Liver (tissue), 9 donors: Measurements from ENCODE around the gene SLC47A2. TPM values are rescaled to one million over a fixed set of nuclear protein-coding genes. Genes with fewer than 3 reads are reported as not detected.

Experiments
- DNase-seq: peaks from one replicate; pipeline ENCODE4 v3.0.0-alpha.2; 2017; ENCODE audit warnings: low spot score
- H3K27ac ChIP-seq, 2 donors: one replicate each; pipeline ENCODE4 v1.7.0; 2013; ENCODE audit warnings: inconsistent platforms in 2 of 2, low read length in 2 of 2, control low read depth in 1 of 2, low read depth in 1 of 2, mild to moderate bottlenecking in 1 of 2
- H3K27me3 ChIP-seq, 4 donors: one replicate each; pipeline versions ENCODE4 v1.6.1 to v1.7.0; 2013; ENCODE audit warnings: low read length in 3 of 4, inconsistent platforms in 1 of 4, mild to moderate bottlenecking in 1 of 4, moderate library complexity in 1 of 4; ENCODE audit not compliant: control insufficient read depth in 4 of 4, insufficient read depth in 4 of 4
- H3K36me3 ChIP-seq, 4 donors: one replicate each; pipeline versions ENCODE4 v1.6.1 to v1.7.0; 2013; ENCODE audit warnings: low read length in 3 of 4, mild to moderate bottlenecking in 3 of 4, low read depth in 1 of 4, moderate library complexity in 1 of 4; ENCODE audit not compliant: control insufficient read depth in 4 of 4, insufficient read depth in 3 of 4
- H3K4me1 ChIP-seq, 4 donors: one replicate each; pipeline versions ENCODE4 v1.6.1 to v1.7.0; 2013; ENCODE audit warnings: low read length in 3 of 4, mild to moderate bottlenecking in 3 of 4, moderate library complexity in 1 of 4; ENCODE audit not compliant: control insufficient read depth in 4 of 4, insufficient read depth in 4 of 4
- H3K4me3 ChIP-seq, 3 donors: one replicate each; pipeline versions ENCODE4 v1.6.1 to v1.7.0; 2013; ENCODE audit warnings: low read length in 3 of 3, control low read depth in 1 of 3, low read depth in 1 of 3, mild to moderate bottlenecking in 1 of 3
- H3K9ac ChIP-seq, 2 donors: one replicate each; pipeline ENCODE4 v1.7.0; 2013; ENCODE audit warnings: low read length in 2 of 2, mild to moderate bottlenecking in 2 of 2, moderate library complexity in 2 of 2, control low read depth in 1 of 2, low read depth in 1 of 2
- H3K9me3 ChIP-seq, 4 donors: one replicate each; pipeline versions ENCODE4 v1.6.1 to v1.7.0; 2013; ENCODE audit warnings: low read length in 3 of 4; ENCODE audit not compliant: control insufficient read depth in 4 of 4
- EGR1 ChIP-seq, 2 donors: IDR thresholded peaks; 2 replicates each; pipeline ENCODE4 v1.6.1; 2016 to 2018; ENCODE audit warnings: antibody characterized with exemption in 2 of 2, low read depth in 2 of 2
- FOXA1 ChIP-seq: IDR thresholded peaks from 2 replicates; pipeline ENCODE4 v1.6.1; 2016; ENCODE audit warnings: antibody characterized with exemption
- FOXA2 ChIP-seq: IDR thresholded peaks from 2 replicates; pipeline ENCODE4 v1.6.1; 2016; ENCODE audit warnings: antibody characterized with exemption
- GABPA ChIP-seq, 2 donors: IDR thresholded peaks in 1 of 2; conservative IDR thresholded peaks in 1 of 2; 2 replicates each; pipeline ENCODE4 v1.6.1; 2016; ENCODE audit warnings: antibody characterized with exemption in 2 of 2, mild to moderate bottlenecking in 1 of 2, moderate library complexity in 1 of 2
- HNF4A ChIP-seq, 2 donors: conservative IDR thresholded peaks; 2 replicates each; pipeline ENCODE4 v1.6.1; 2016; ENCODE audit warnings: antibody characterized with exemption in 2 of 2, mild to moderate bottlenecking in 2 of 2
- HNF4G ChIP-seq: IDR thresholded peaks from 2 replicates; pipeline ENCODE4 v1.6.1; 2016; ENCODE audit warnings: antibody characterized with exemption
- JUND ChIP-seq, 2 donors: IDR thresholded peaks; 2 replicates each; pipeline ENCODE4 v1.6.1; 2016; ENCODE audit warnings: antibody characterized with exemption in 2 of 2
- NR2F2 ChIP-seq: IDR thresholded peaks from 2 replicates; pipeline ENCODE4 v1.6.1; 2016; ENCODE audit warnings: antibody characterized with exemption
- RAD21 ChIP-seq, 2 donors: IDR thresholded peaks; 2 replicates each; pipeline ENCODE4 v1.6.1; 2016; ENCODE audit warnings: antibody characterized with exemption in 2 of 2, mild to moderate bottlenecking in 2 of 2
- SP1 ChIP-seq: IDR thresholded peaks from 2 replicates; pipeline ENCODE4 v1.6.1; 2018; ENCODE audit warnings: antibody characterized with exemption, mild to moderate bottlenecking
- YY1 ChIP-seq: IDR thresholded peaks from 2 replicates; pipeline ENCODE4 v1.6.1; 2016; ENCODE audit warnings: antibody characterized with exemption, mild to moderate bottlenecking
- WGBS: extraction: QIAGEN DNeasy Blood & Tissue Kit; methylation state at CpG from one replicate; pipeline ENCODE4 v1.1.7; 2013; 5-methylcytosine and 5-hydroxymethylcytosine counted together
- polyA plus RNA-seq, 2 donors: library from polyadenylated mRNA; stranded (reverse) in 1 of 2; unstranded in 1 of 2; fragments of 200-250 nt in 1 of 2; fragments of >200 nt in 1 of 2; fragmentation: Nextera tagmentation in 1 of 2; extraction: Ambion mirVana in 1 of 2; gene quantifications; one replicate each; pipeline versions ENCODE4 v1.2.1 to v1.2.3, GENCODE V29; 2013 to 2015
- total RNA-seq, 2 donors: library from RNA; depleted of rRNA; stranded (reverse); fragments of >200 nt; gene quantifications; one replicate each; pipeline ENCODE4 v1.2.3, GENCODE V29; 2014
- TF ChIP-seq, protein P1 (sequence below): IDR thresholded peaks from 2 replicates; pipeline ENCODE4 v1.6.1; 2016; ENCODE audit warnings: antibody characterized with exemption
- TF ChIP-seq, protein P2 (sequence below): fragments of 150-350 bp; IDR thresholded peaks from 2 replicates; pipeline ENCODE4 v1.5.1; 2017; ENCODE audit warnings: improper control_type of control experiment, low read depth, low read length; ENCODE audit not compliant: missing input control
- TF ChIP-seq, protein P3 (sequence below): IDR thresholded peaks from 2 replicates; pipeline ENCODE4 v1.6.1; 2016; ENCODE audit warnings: antibody characterized with exemption
- TF ChIP-seq, protein P4 (sequence below): IDR thresholded peaks from 2 replicates; pipeline ENCODE4 v1.6.1; 2016; ENCODE audit warnings: antibody characterized with exemption, mild to moderate bottlenecking
- donor health status: healthy.
- donor health status: healthy.
- donor health status: healthy.
- donor health status: healthy.
- donor health status: healthy.

SLC47A2 gene
- total and polyA plus RNA-seq, 4 donors, result 0.08 TPM; not detected in 3

DNA sequence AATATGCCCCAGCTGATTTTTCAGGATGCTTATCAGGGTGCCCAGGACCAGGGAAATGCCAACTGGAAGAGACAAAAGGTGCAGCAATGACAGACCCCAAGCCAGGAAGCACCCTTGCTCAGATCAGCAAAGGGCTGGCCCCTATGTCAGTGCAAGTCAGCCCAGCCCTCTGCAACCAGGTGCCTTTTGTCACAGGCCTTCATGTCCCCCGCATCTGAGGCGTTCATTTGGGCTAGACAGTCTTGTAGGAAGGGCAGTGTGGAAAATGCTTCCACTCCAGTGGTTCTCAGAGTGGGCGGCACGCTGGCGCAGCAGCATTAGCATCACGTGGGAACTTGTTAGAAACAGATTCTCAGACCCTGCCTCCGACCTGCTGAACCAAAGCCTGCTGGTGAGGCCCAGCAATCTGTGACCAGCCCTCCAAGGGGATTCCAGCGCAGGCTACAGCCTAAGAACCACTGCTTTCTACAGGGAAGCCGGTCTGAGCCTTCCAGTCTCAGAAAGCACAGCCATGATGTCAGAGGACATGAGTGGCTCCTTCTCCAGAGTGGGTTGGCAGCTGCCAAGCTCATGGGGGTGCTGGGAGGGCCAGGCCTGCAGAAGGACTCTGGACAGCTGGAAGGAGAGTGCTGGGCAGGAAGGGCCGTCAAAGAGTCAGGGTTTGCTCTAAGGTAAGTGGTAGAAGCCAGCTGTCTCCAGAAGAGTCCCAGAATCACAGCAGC lies 13.1 kb downstream of the SLC47A2 start:
- WGBS, result 80% methylated on average over 10 of the region's 10 CpGs
- no peak for TF ChIP-seq GABPA (IDR thresholded peaks at IDR 0.05 in 1 of 2, conservative IDR thresholded peaks at IDR 0.05 in 1 of 2)
- TF ChIP-seq, protein P1, sequence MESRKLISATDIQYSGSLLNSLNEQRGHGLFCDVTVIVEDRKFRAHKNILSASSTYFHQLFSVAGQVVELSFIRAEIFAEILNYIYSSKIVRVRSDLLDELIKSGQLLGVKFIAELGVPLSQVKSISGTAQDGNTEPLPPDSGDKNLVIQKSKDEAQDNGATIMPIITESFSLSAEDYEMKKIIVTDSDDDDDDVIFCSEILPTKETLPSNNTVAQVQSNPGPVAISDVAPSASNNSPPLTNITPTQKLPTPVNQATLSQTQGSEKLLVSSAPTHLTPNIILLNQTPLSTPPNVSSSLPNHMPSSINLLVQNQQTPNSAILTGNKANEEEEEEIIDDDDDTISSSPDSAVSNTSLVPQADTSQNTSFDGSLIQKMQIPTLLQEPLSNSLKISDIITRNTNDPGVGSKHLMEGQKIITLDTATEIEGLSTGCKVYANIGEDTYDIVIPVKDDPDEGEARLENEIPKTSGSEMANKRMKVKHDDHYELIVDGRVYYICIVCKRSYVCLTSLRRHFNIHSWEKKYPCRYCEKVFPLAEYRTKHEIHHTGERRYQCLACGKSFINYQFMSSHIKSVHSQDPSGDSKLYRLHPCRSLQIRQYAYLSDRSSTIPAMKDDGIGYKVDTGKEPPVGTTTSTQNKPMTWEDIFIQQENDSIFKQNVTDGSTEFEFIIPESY, result no peak
- TF ChIP-seq, protein P2, sequence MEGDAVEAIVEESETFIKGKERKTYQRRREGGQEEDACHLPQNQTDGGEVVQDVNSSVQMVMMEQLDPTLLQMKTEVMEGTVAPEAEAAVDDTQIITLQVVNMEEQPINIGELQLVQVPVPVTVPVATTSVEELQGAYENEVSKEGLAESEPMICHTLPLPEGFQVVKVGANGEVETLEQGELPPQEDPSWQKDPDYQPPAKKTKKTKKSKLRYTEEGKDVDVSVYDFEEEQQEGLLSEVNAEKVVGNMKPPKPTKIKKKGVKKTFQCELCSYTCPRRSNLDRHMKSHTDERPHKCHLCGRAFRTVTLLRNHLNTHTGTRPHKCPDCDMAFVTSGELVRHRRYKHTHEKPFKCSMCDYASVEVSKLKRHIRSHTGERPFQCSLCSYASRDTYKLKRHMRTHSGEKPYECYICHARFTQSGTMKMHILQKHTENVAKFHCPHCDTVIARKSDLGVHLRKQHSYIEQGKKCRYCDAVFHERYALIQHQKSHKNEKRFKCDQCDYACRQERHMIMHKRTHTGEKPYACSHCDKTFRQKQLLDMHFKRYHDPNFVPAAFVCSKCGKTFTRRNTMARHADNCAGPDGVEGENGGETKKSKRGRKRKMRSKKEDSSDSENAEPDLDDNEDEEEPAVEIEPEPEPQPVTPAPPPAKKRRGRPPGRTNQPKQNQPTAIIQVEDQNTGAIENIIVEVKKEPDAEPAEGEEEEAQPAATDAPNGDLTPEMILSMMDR, result no peak
- TF ChIP-seq, protein P3, sequence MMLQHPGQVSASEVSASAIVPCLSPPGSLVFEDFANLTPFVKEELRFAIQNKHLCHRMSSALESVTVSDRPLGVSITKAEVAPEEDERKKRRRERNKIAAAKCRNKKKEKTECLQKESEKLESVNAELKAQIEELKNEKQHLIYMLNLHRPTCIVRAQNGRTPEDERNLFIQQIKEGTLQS, result no peak
- no peak for TF ChIP-seq HNF4A (conservative IDR thresholded peaks at IDR 0.05)
- no peak for TF ChIP-seq YY1
- TF ChIP-seq NR2F2, result no peak
- TF ChIP-seq HNF4G, result no peak
- TF ChIP-seq, protein P4, sequence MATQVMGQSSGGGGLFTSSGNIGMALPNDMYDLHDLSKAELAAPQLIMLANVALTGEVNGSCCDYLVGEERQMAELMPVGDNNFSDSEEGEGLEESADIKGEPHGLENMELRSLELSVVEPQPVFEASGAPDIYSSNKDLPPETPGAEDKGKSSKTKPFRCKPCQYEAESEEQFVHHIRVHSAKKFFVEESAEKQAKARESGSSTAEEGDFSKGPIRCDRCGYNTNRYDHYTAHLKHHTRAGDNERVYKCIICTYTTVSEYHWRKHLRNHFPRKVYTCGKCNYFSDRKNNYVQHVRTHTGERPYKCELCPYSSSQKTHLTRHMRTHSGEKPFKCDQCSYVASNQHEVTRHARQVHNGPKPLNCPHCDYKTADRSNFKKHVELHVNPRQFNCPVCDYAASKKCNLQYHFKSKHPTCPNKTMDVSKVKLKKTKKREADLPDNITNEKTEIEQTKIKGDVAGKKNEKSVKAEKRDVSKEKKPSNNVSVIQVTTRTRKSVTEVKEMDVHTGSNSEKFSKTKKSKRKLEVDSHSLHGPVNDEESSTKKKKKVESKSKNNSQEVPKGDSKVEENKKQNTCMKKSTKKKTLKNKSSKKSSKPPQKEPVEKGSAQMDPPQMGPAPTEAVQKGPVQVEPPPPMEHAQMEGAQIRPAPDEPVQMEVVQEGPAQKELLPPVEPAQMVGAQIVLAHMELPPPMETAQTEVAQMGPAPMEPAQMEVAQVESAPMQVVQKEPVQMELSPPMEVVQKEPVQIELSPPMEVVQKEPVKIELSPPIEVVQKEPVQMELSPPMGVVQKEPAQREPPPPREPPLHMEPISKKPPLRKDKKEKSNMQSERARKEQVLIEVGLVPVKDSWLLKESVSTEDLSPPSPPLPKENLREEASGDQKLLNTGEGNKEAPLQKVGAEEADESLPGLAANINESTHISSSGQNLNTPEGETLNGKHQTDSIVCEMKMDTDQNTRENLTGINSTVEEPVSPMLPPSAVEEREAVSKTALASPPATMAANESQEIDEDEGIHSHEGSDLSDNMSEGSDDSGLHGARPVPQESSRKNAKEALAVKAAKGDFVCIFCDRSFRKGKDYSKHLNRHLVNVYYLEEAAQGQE, result no peak
- no peak for TF ChIP-seq FOXA1
- no peak for TF ChIP-seq JUND (IDR thresholded peaks at IDR 0.05)
- TF ChIP-seq RAD21 (IDR thresholded peaks at IDR 0.05), result no peak
- TF ChIP-seq SP1, result no peak
- no peaks in the 10 kb centered on the region for H3K9me3 ChIP-seq
- no peak overlapping the region for H3K9ac ChIP-seq
- H3K27ac ChIP-seq, result no peak overlapping the region
- no peaks in the 10 kb centered on the region for H3K27me3 ChIP-seq
- no peak overlapping the region for H3K4me3 ChIP-seq
- H3K4me1 ChIP-seq, result peaks cover 0 to 4% (median 0%) of the 10 kb centered on the region in 4 donors
- no peaks in the 10 kb centered on the region for H3K36me3 ChIP-seq
- DNase-seq, result no peak

DNA sequence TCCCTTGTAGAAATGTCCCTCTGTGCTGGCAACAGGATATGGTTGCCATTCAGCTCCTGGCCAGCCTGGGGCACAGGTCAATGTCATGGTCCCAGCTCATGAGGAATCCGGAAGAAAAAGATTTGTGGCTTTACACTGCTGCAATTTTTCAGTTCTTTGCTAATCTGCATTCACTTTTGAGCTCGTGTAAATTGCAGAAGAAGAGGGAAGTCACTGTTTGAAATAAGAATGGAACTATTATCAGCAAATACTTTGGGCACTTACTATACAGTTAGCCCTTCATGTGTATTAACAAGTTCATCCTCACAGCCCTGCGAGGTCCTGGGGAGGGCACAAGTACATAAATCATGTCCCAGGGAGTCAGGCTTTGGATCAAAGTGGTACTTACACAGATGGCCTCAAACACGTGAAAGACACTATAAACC lies 14.2 kb downstream of the SLC47A2 start:
- Histone ChIP-seq H3K27ac (no peak overlapping the region), H3K9ac (no peak overlapping the region), H3K27me3 (no peaks in the 10 kb centered on the region), H3K36me3 (no peaks in the 10 kb centered on the region), H3K4me3 (no peak overlapping the region), H3K4me1 (peaks cover 0 to 4% (median 0%) of the 10 kb centered on the region in 4 donors), H3K9me3 (no peaks in the 10 kb centered on the region)
- no peak for DNase-seq
- 81% methylated on average over 4 of the region's 4 CpGs for WGBS
- TF ChIP-seq NR2F2 (no peak), FOXA2 (no peak), SP1 (no peak), HNF4G (no peak), EGR1 (IDR thresholded peaks at IDR 0.05; ENCODE audit: low read depth in 2 of 2) (no peak), JUND (IDR thresholded peaks at IDR 0.05) (no peak)
- TF ChIP-seq, protein P2, result no peak
- TF ChIP-seq, protein P4, result no peak
